Measurements from ENCODE around the gene ST3GAL5.

The ST3GAL5 gene

DNA sequence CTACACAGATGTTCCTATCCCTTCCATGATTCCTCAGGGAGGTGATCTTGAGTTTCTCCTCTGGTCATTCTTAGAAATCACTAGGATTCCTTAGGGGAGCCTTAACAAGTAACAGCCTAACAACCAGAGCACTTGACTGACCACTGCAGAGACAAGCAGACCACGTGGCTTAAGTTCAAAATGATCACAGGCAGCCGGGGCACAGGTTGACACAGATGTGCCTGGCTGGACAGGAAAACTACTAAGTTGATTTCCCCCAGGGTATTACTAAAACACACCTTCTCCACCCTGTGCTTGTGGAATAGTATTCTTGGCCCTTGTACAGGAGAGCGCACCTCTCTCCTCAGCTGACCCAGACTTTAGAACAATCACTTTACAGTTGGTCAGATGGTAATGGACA is 29.9 kb downstream of the ST3GAL5 start:
- H3K36me3 Mint-ChIP-seq = peaks cover 83% of the 10 kb centered on the region
- CTCF ChIA-PET = interaction anchor here (1.1 to 3.0 kb wide), 5 partner anchors 29 to 230 kb away, joined by 3 to 10 read pairs (median 4); no protein-coding TSS in a partner anchor

DNA sequence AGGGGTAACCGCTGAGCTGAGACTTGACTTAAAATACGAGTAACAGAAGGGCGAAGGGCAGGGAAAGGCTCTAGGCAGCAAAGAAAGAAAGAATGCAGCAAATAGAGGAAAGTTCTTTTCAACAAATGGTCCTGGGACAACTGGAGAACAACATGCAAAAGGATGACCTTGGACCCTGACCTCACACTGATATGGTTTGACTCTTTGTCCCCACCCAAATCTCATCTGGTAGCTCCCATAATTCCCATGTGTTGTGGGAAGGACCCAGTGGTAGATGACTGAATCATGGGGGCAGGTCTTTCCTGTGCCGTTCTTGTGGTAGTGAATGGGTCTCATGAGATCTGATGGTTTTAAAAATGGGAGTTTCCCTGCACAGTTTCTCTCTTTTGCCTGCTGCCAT is 33.9 kb downstream of the ST3GAL5 start:
- DNase-seq = no peak
- Mint-ChIP-seq H3K9me3 (peaks cover 18% of the 10 kb centered on the region), H3K36me3 (peaks cover 83% of the 10 kb centered on the region), H3K4me1 (peaks cover 74% of the 10 kb centered on the region), H3K27ac (peak overlapping the region; percentile 100), H3K27me3 (no peaks in the 10 kb centered on the region), H3K4me3 (peak overlapping the region; percentile 80)
- CTCF ChIA-PET = interaction anchor here (2.1 to 3.9 kb wide), 3 partner anchors 24 to 182 kb away, joined by 10 to 22 read pairs (median 15); partner anchors contain the start of gene ST3GAL5

More for the DNA sequence above, 29.9 kb downstream of the ST3GAL5 start:
- no peak overlapping the region for H3K4me3 Mint-ChIP-seq
- no peaks in the 10 kb centered on the region for H3K27me3 Mint-ChIP-seq
- no peak overlapping the region for H3K27ac Mint-ChIP-seq
- H3K4me1 Mint-ChIP-seq = peaks cover 70% of the 10 kb centered on the region
- no peak for DNase-seq
- peaks cover 18% of the 10 kb centered on the region for H3K9me3 Mint-ChIP-seq

DNA sequence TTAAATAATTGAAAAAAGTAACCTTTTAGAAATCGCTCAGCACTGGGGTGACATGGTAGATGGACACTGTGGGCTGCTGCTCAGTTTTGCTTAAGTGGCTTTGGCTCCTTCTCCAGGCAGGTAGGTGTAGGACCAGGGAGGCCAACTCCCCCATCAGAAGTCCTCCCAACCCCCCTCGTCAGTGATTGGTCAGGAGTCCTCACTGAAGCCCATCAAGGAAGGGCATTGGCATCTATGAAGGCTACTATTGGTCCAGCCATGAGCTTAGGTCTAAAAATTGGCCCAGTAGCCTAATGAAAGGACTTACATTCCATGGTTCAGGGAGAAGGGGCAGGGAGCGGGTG is 34.7 kb downstream of the ST3GAL5 start:
- Mint-ChIP-seq H3K36me3 (peaks cover 81% of the 10 kb centered on the region), H3K4me3 (peak overlapping the region; percentile 80), H3K27ac (peak overlapping the region; percentile 100), H3K9me3 (peaks cover 18% of the 10 kb centered on the region), H3K27me3 (no peaks in the 10 kb centered on the region), H3K4me1 (peaks cover 76% of the 10 kb centered on the region)
- CTCF ChIA-PET = interaction anchor here (0.6 to 3.9 kb wide), 6 partner anchors 23 to 236 kb away, joined by 3 to 22 read pairs (median 8); partner anchors contain the start of gene ST3GAL5
- DNase-seq = peak; percentile 44

DNA sequence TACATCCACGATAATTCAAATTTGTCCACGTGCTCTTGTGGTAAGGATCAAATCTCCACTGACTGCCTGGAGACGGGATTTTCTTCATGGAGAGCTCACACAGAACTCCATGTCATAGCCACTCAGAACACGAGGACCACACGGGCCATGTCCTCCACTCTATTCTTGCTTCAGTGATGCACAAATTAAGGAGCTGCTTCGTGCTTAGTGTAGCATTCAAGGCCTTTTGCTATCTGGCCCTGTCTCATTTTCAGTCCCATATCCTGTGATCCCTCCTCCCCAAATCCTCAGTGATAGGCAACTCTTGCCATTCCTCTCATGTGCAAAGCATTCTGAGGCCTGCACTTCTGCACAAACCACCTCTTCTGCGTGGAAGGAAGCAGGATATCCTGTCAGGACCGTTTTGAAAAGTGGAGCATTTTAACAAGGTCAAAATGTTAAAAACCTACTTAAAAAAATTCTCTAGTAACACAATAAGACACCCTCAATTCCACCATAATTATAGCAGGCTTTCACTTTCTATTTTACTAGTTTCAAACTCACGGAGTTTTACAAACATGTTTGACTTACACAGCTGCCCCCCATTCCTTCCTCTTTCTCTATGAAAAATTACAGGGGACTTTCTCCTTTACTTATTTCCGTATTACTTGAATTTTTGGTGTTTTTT is 35.2 kb downstream of the ST3GAL5 start:
- Mint-ChIP-seq H3K4me3 (peak overlapping the region; percentile 80), H3K36me3 (peaks cover 76% of the 10 kb centered on the region), H3K27me3 (no peaks in the 10 kb centered on the region), H3K9me3 (peaks cover 18% of the 10 kb centered on the region), H3K4me1 (peaks cover 71% of the 10 kb centered on the region), H3K27ac (peak overlapping the region; percentile 100)
- CTCF ChIA-PET = interaction anchor here (0.6 to 3.9 kb wide), 12 partner anchors 10 to 235 kb away, joined by 3 to 22 read pairs (median 4); partner anchors contain the start of gene ST3GAL5
- peak; percentile 68 for DNase-seq

DNA sequence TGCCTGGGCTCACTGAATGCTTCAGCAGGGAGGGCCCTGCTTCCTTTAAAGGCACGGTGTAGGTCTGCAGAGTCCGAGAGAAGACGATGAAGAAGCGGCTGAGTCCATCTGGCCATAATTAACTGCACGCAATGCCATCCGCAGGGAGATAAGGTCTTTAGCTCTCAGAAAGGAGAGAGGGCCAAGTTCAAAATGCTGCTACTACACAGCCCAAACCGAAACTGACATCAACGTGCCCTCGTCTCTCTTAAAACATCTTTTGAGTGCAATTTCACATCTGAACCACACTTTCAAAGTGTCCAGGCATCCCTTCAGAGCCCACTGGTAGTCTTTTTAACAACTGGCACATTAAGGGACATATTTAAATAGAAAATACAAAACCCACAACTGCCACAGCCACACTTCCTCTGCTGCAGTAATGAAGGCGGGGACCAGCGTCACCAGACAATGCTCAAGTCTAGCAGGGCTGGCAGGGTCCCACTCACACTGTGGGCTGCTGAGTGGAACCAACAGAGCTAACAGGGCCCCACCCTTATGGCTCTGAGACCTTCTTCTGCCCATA is 35.8 kb downstream of the ST3GAL5 start:
- peak; percentile 77 for DNase-seq
- peaks cover 18% of the 10 kb centered on the region for H3K9me3 Mint-ChIP-seq

DNA sequence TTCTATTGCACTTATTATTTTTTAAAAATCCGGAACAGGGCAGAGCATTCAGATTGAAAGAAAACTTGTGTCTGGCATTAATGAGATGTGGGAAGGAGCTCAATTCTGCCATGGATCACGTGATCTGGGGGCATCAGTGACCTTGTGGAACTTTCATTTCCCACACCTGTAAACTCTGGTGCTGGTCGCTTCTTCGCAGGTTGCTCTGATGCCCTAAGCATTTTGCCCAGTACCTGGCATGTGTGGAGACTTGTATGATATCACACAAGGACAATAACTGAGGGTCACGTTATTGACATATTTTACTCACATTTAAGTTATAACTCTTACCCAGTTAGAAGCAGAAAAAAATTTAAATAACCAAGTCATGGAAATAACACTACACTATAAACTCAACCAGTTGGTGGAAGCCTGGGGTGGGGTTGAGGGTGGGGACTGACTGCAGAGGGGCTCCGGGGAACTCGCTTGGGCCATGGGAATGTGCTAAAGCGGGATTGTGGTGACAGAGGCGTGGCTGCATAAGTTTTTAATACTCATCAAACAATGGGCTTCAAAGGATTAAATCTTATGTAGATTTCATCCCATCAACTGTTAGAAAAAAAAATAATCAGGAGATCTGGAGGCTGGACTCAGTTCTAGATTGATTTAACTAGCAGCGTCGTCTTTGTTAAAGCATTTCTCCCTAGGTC is 36.5 kb downstream of the ST3GAL5 start:
- Mint-ChIP-seq H3K27me3 (no peaks in the 10 kb centered on the region), H3K27ac (peak overlapping the region; percentile 100), H3K4me1 (peaks cover 71% of the 10 kb centered on the region)

More for the DNA sequence above, 35.8 kb downstream of the ST3GAL5 start:
- H3K36me3 Mint-ChIP-seq = peaks cover 77% of the 10 kb centered on the region
- peaks cover 75% of the 10 kb centered on the region for H3K4me1 Mint-ChIP-seq
- peak overlapping the region; percentile 80 for H3K4me3 Mint-ChIP-seq
- no peaks in the 10 kb centered on the region for H3K27me3 Mint-ChIP-seq
- CTCF ChIA-PET = interaction anchor here (0.6 to 3.9 kb wide), 10 partner anchors 10 to 227 kb away, joined by 3 to 22 read pairs (median 4); partner anchors contain the start of gene ST3GAL5
- peak overlapping the region; percentile 100 for H3K27ac Mint-ChIP-seq

DNA sequence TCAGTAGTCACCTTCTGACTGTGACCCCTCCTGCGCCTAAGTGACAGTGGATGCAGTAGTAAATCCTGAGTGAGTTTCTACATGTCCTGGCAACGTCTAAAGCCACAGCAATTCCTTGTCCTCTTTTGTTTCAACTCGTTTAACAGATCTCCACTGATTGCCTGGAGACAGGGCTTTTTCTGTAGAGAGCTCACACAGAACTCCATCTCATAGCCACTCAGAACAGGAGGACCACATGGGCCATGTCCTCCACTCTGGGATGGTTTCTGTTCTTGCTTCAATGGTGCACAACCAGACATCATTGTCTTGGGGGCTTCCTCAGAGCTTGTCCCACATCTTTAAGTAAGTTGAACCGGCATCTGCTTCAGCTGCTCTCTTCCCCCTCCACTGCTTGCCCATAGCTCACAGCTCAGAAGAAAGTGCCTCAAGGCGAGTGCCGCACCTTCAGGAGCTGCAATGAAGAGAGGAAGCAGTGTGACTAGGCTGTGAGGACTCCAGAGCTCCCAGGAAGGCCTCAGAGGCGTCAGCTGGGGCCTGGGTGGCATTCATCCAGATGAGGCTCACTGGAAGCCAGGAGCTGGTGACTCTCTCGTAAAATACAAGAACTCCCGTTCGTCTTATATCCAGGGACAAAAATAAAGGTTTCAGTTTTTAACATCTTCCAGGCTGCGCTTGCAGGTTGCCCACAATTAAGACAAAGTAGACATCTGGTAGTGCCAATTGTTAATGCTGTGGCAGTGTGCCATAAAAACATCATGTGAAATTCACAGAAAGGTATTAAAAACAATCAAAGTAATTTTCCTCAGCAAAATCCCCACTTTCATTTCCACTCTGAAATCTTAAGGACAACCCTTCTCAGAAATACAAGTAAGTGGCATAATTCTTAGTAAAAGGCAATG is 37.3 kb downstream of the ST3GAL5 start:
- CTCF ChIA-PET = interaction anchor here (0.6 to 2.6 kb wide), 8 partner anchors 20 to 229 kb away, joined by 3 to 14 read pairs (median 4); partner anchors contain the start of gene ST3GAL5
- no peaks in the 10 kb centered on the region for H3K27me3 Mint-ChIP-seq
- H3K4me1 Mint-ChIP-seq = peaks cover 78% of the 10 kb centered on the region
- peaks cover 80% of the 10 kb centered on the region for H3K36me3 Mint-ChIP-seq
- peak overlapping the region; percentile 80 for H3K4me3 Mint-ChIP-seq
- H3K27ac Mint-ChIP-seq = peak overlapping the region; percentile 100
- H3K9me3 Mint-ChIP-seq = peaks cover 18% of the 10 kb centered on the region
- DNase-seq = no peak

More for the DNA sequence above, 36.5 kb downstream of the ST3GAL5 start:
- CTCF ChIA-PET = interaction anchor here (0.9 to 3.9 kb wide), 11 partner anchors 13 to 228 kb away, joined by 3 to 22 read pairs (median 5); partner anchors contain the start of gene ST3GAL5
- Mint-ChIP-seq H3K9me3 (peaks cover 18% of the 10 kb centered on the region), H3K36me3 (peaks cover 75% of the 10 kb centered on the region), H3K4me3 (peak overlapping the region; percentile 80)
- no peak for DNase-seq

DNA sequence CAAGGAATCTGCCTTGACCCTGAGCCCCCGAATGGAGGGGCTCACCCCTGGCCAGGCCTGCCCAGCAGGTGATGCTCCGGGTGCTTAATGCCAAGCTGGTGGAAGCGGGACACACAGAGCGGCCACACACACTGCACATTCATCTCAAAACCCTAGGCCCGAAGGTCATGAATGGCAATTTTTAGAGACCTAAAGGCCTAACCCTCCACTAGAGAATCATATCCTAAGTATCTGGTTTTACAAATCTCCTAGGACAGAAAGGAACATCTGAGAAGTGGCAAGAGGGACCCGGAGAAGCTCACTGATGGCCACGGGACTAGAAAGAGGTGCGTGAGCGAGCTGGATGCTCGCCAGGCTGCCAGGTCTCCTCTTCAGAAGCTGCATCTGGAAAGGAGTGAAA is 38.3 kb downstream of the ST3GAL5 start:
- Mint-ChIP-seq H3K4me3 (no peak overlapping the region), H3K27ac (peak overlapping the region; percentile 75), H3K27me3 (no peaks in the 10 kb centered on the region), H3K4me1 (peaks cover 73% of the 10 kb centered on the region), H3K9me3 (peaks cover 10% of the 10 kb centered on the region), H3K36me3 (peaks cover 80% of the 10 kb centered on the region)
- no peak for DNase-seq
- CTCF ChIA-PET = interaction anchor here (0.8 to 2.2 kb wide), 4 partner anchors 23 to 46 kb away, joined by 3 to 8 read pairs (median 6); partner anchors contain the start of gene ST3GAL5

DNA sequence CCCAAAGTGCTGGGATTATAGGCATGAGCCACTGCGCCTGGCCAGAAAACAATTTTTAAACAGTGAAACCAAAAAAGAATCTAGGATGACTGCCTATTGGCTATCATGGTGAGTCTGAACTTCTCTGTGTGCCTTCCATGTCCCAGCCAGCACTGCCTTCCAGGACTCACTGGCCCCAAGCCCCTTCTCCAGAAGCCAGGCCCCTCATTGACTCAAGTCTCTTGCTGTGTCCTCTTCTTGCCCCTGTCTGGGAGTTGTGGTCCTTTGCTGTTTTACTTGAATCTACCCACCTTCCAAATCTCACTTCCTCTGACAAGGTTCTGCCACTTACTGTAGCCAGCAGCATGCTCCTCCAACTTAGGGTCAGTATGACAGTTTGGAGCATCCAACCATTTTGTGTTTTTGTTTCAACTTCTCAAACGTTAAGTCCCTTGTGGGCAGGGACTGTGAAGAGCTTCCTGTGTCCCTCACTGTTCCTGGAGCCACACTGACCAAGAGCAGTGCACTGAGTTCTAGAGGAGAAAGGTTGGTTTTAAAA is 41.7 kb downstream of the ST3GAL5 start:
- H3K27ac Mint-ChIP-seq = peak overlapping the region; percentile 62
- no peak overlapping the region for H3K4me3 Mint-ChIP-seq
- DNase-seq = no peak
- H3K27me3 Mint-ChIP-seq = no peaks in the 10 kb centered on the region
- peaks cover 4% of the 10 kb centered on the region for H3K9me3 Mint-ChIP-seq
- H3K4me1 Mint-ChIP-seq = peaks cover 40% of the 10 kb centered on the region
- H3K36me3 Mint-ChIP-seq = peaks cover 76% of the 10 kb centered on the region
- CTCF ChIA-PET = interaction anchor here (1.0 to 1.6 kb wide), 3 partner anchors 17 to 40 kb away, joined by 3 to 4 read pairs (median 3); no protein-coding TSS in a partner anchor

DNA sequence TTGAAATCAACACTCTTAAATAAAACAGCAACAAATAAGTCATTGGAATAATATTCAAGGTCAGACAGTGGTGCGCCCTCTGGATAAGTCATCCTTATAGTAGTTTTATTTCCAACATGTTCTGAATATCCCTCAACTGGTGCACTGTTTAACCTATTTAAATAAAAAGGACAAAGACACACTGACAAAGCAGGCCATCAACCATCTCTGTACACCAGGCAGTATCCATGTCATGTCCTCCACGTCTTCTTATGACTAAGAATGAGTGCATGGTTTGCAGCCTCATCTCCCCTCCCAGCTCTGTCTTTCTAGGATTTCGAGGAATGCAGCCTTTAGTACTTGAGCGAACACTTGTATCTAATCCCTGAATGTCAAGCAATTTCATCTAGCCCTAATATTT is 42.4 kb downstream of the ST3GAL5 start:
- CTCF ChIA-PET = interaction anchor here (1.3 kb wide), 1 partner anchor 16 kb away, joined by 3 read pairs; no protein-coding TSS in a partner anchor

DNA sequence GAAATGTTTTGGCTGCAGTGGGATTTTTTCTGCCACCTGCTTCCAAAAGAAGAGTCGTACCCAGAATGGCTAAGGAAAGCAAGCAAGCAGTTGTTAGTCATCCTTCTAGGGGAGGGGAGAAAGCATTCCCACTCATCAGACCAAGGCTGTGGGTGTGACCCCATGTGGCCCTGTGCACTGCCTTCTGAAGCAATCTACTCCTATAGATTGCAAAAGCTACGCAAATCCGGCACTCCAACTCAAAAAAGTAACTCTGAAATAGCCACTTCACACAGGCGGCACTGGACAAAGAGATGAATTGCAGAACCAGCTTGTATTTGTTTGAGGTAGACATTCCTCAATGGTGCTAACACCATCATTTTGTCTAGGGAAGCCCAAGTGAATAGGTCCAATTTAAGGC is 44.3 kb downstream of the ST3GAL5 start:
- DNase-seq = no peak
- H3K27ac Mint-ChIP-seq = no peak overlapping the region
- no peaks in the 10 kb centered on the region for H3K27me3 Mint-ChIP-seq
- H3K9me3 Mint-ChIP-seq = peaks cover 4% of the 10 kb centered on the region
- CTCF ChIA-PET = interaction anchor here (1.0 to 1.5 kb wide), 5 partner anchors 14 to 243 kb away, joined by 3 to 6 read pairs (median 3); partner anchors contain the start of gene ST3GAL5
- peaks cover 78% of the 10 kb centered on the region for H3K36me3 Mint-ChIP-seq
- H3K4me1 Mint-ChIP-seq = peaks cover 26% of the 10 kb centered on the region
- no peak overlapping the region for H3K4me3 Mint-ChIP-seq

More for the DNA sequence above, 42.4 kb downstream of the ST3GAL5 start:
- Mint-ChIP-seq H3K9me3 (peaks cover 4% of the 10 kb centered on the region), H3K27me3 (no peaks in the 10 kb centered on the region), H3K27ac (no peak overlapping the region), H3K4me3 (no peak overlapping the region), H3K36me3 (peaks cover 76% of the 10 kb centered on the region), H3K4me1 (peaks cover 33% of the 10 kb centered on the region)
- no peak for DNase-seq

DNA sequence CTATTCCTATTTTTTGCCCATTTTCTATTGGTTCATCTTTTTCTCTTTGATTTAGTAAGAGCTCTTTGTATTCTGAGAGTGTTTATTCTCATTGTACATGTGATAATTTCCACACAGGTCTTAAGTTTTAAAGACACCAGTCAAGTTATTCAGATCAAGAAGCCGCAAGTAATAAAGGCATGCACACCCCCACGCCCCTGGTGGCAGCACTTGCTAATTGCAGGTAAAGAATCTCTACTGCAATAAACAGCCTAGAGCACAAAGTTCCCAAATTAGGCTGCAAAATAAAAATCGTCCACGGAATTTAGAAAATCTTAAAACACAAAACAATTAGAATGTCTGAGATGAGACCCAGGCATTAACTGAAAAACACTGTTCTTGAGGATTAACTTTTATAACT is 45.2 kb downstream of the ST3GAL5 start:
- no peak overlapping the region for H3K4me3 Mint-ChIP-seq

More for the DNA sequence above, 45.2 kb downstream of the ST3GAL5 start:
- CTCF ChIA-PET = interaction anchor here (0.6 kb wide), 1 partner anchor 10 kb away, joined by 3 read pairs; no protein-coding TSS in a partner anchor
- Mint-ChIP-seq H3K36me3 (peaks cover 87% of the 10 kb centered on the region), H3K27ac (no peak overlapping the region), H3K9me3 (peaks cover 4% of the 10 kb centered on the region), H3K27me3 (no peaks in the 10 kb centered on the region), H3K4me1 (peaks cover 32% of the 10 kb centered on the region)
- peak; percentile 44 for DNase-seq

Data from activated naive CD4-positive, alpha-beta T cell treated with anti-CD3 and anti-CD28 coated beads, Interleukin-2, amount 10 ng/mL, durations not matched to agents 7 days and 5 days (primary cell).